Heart left ventricle (tissue), 13 donors: Measurements from ENCODE around the gene BHLHE40.

Experiments
- CTCF ChIP-seq, 12 donors: fragments of 200-600 bp; sonication (generic) in 4 of 12; IDR thresholded peaks; one replicate each; pipeline versions ENCODE4 v1.5.0 to v1.8.0; 2018 to 2022; ENCODE audit warnings: antibody characterized with exemption in 12 of 12, mild to moderate bottlenecking in 5 of 12
- POLR2A ChIP-seq, 2 donors: fragments of 450-650 bp; IDR thresholded peaks; one replicate each; pipeline ENCODE4 v1.6.1; 2017; ENCODE audit warnings: antibody characterized with exemption in 2 of 2, mild to moderate bottlenecking in 2 of 2, moderate library complexity in 2 of 2
- donor health status: ischemic (EF 13 %, LVEDD 7.1; RV severe dilation, severe dysfunction).
- donor health status: DM: no; HTN: yes; CAD: no.
- donor health status: DM: no; HTN: no; CAD: no.
- donor health status: ischemic (EF 25% LVEDD 6.9; RV normal size, moderate dysfunction).
- donor health status: ischemic (EF 25% LVEDD 5.7; RV mildly dilated, moderate dysfunction).
- donor health status: ischemic (EF 35%, LVEDD 5.7; RV mildly dilated, moderate dysfunction).
- donor health status: nonischemic (EF 11% LVEDD 7.7; RV severe dilation, severe dysfunction).
- donor health status: DM: yes; HTN: yes; CAD: no.
- donor health status: PGD.
- donor health status: ischemic (EF 29% LVEDD 5.4; RV normal size, mild dysfunction).
- donor health status: nonischemic (EF 23%, LVEDD 6.1; RV moderate dilation, normal function).

DNA sequence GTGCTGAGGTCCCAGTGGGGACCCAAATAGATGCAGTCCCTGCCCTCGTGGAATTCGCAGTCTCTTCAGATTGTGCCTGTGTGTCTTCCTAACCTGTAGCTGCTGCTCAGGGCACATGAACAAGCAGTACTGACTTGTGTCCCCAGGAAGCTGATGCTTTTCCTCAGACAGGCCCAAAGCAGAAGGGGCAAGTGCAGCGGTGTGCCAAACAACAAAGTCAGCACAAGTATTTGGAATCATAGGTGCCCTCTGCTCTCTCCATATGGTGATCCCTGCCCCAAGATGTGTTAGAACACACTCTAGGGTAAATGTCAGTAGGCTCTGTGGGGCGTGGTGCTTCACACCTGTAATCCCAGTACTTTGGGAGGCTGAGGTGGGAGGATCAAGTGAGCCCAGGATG is 21.9 kb downstream of the BHLHE40 start:
- TF ChIP-seq CTCF (IDR thresholded peaks at IDR 0.05) = no peak
- no peak for TF ChIP-seq POLR2A (IDR thresholded peaks at IDR 0.05)
